PC-9 (cell line): ENCODE measurements around the gene RPL7A.

Source experiments
- CTCF ChIP-seq: fragments of 200-600 bp; sonication (generic); conservative IDR thresholded peaks from 2 replicates; pipeline ENCODE4 v1.6.1; 2017; ENCODE audit warnings: mixed run types, antibody characterized with exemption, mild to moderate bottlenecking, moderate library complexity
- EZH2 ChIP-seq: fragments of 200-600 bp; sonication (generic); IDR thresholded peaks from 2 replicates; pipeline ENCODE4 v1.8.0; 2017; ENCODE audit warnings: antibody characterized with exemption, low read depth

GRCh38 chr9:133340916-133341315 lies 7.1 kb upstream of the RPL7A start:
- TF ChIP-seq EZH2 = no peak
- no peak for TF ChIP-seq CTCF
